Endometrial microvascular endothelial cells (primary cell): Measurements from ENCODE around the gene CAMKK2. TPM values are rescaled to one million over a fixed set of nuclear protein-coding genes. Genes with fewer than 3 reads are reported as not detected.
"Not testable (repeated sequence)": the region's sequence is repeated elsewhere in the genome, so short reads cannot be mapped to it uniquely, and the experiment has no call there.

ENCODE experiments used
- in situ Hi-C: cut with HindIII; loops from 2 replicates; pipeline ENCODE4 v1.10.0; 2017; ENCODE audit warnings: low sequenced_read_pairs, low pct_unique_long_range_greater_than_20kb; ENCODE audit errors: inconsistent ontology term
- total RNA-seq: library from RNA; depleted of rRNA; stranded (reverse); fragments of >200 nt; gene quantifications from one replicate; pipeline ENCODE4 v1.2.3, GENCODE V29; 2015; ENCODE audit errors: inconsistent ontology term

Gene CAMKK2
- total RNA-seq, 1 donor from 2014 or later = 39.9 TPM

DNA sequence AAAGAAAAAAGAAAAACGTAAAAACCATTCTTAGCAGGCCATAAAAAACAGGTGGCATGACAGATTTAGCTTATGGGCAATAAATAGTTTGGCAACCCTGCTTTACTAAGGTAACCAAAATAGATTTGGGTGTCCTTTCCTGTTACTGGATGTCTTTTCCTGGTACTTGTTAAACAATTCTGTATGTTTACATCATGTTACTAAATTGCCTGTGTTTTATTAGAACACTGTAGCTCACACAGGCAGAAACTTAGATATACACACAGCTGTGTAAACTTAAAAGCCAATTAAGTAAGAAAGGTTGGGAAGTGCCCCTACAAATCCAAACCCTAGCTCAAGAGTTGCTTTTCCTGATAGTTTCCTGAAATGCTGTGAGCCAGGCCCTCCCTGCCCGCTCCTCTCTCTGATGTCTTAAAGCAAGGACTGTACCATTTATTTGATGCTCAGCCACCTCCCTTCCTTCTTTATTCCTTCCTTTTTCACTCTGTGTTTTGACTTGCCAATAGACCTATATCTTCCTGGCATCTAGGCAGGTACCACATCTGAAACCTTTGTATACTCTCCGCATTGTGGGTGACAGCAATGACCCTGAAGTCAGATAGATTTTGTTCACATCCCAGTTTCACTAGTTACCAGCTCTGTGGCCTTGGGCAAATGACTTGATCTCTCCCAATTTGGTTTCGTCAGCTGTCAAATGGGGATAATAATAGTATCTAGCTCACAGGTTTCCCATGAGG is 3.7 kb upstream of the CAMKK2 start:
- in situ Hi-C loops = no loop called here

DNA sequence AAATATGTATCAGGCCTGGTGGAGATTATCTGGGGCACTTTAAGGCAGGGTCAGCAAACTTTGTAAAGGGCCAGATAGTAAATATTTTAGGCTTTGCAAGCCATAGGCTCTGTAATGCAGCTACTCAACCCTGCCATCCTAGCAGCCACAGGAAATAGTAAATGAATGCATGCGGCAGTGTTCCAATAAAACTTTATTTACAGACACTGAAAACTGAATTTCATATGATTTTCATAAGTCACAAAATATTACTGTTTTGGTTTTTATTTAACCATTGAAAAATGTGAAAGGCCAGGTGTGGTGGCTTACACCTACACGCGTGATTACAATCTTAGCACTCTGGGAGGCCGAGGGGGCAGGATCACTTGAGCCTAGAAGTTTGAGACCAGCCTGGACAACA is 3.2 kb upstream of the CAMKK2 start:
- in situ Hi-C loops = no loop called here

DNA sequence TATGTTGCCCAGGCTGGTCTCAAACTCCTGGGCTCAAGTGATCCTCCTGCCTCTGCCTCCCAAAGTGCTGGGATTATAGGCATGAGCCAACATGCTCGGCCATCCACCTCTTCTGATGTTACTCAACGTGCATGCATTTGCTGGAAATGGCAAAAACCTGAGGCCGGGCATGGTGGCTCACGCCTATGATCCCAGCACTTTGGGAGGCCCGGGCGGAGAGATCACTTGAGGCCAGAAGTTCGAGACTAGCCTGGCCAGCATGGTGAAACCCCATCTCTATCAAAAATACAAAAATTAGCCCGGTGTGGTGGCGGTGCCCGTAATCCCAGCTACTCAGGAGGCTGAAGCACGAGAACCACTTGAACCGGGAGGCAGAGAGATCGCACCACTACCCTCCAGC is 1.9 kb upstream of the CAMKK2 start:
- in situ Hi-C loops = not testable (repeated sequence)

DNA sequence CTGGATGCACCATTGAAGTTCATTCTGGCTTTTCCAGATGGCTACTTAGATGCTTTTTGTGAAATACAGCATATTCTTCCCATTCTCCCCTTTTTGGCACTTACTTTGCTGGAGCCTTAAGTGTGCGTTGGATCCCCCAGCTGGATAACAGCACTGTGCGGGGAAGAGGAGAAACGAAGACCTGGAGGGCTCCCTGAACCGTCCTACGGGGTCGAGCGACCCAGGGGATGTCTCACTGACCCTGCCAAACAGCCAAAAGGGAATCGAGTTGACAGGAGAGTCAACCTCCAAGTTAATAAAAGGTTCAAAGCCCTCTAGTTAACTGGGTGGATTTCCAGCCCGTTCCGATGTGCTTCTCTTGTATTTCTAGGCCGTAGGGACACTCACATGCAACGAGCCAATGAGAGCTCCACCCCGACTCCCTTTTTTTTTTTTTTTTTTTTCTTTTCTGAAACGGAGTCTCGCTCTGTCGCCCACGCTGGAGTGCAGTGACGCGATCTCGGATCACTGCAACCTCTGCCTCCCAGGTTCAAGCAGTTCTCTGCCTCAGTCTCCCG is 1.0 kb upstream of the CAMKK2 start:
- in situ Hi-C loops = no loop called here

DNA sequence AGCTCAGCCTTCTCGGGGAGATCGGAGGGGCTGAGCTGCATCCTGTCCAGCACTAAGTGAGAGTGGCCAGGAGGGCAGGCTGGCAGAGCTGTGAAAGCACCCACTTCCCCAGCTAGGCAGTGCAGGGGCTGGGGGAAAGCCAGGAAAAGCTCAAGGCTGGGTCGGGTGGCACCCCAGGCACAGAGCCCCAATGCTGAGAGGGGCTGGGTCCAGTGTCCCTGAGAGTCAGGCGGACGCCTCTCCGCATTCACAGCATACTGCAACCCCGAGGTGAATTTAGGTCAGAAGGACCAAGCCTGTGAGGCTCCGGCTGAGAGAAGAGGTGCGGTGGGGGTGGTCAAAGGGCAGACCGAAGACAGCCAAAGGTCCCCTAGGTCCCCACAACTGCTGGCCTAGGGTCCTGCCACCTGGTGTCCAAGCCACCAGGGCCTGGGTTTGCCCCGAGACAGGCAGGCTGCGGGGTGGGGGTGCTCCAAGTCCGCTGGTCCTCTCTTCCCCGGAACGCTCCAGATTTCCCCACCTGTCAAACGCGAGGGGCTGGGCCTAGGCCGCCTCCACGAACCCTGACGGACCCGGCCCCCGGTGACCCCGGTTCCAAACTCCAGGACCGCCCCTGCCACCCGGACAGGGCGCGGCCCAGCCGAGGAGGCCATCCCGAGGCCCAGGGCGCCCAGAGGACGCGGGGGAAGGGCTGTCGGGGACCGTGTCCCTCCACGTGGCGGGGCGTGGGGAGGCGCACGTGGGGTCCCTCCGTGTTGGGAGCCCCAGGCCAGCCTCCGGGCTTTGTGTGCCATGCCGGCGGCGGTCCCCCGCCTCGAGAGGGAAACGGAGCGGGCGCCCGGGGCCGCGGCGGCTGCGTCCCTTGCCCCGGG is 527 bp downstream of the CAMKK2 start:
- in situ Hi-C loops = no loop called here

DNA sequence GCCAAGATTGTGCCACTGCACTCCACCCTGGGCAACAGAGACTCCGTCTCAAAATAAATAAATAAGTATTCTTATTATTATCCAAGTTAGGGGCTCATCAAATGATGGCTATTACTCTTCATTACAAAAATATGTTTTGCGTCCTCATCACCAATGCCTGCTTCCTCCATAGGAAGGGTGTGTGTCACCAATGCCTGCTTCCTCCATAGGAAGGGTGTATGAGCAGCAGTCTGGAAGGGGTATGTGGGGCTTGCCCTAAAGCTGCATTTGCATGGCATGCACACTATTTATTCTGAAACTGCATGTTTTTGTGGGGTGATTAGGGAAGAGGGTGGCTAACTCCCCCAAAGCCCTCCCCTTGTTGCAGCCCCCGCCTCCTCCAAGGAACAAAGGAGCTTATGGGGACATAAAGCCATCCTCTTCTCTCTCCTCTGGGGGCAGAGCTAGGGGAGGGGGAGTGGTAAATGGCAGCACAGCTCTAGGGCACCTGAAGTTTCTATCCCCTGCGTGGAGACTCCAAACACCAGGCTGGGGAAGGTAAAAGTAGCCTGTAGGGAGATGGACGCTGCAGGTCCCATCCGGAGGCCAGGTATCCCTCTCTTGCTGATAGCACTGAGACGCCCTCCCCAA is 1.3 kb downstream of the CAMKK2 start:
- in situ Hi-C loops = no loop called here

DNA sequence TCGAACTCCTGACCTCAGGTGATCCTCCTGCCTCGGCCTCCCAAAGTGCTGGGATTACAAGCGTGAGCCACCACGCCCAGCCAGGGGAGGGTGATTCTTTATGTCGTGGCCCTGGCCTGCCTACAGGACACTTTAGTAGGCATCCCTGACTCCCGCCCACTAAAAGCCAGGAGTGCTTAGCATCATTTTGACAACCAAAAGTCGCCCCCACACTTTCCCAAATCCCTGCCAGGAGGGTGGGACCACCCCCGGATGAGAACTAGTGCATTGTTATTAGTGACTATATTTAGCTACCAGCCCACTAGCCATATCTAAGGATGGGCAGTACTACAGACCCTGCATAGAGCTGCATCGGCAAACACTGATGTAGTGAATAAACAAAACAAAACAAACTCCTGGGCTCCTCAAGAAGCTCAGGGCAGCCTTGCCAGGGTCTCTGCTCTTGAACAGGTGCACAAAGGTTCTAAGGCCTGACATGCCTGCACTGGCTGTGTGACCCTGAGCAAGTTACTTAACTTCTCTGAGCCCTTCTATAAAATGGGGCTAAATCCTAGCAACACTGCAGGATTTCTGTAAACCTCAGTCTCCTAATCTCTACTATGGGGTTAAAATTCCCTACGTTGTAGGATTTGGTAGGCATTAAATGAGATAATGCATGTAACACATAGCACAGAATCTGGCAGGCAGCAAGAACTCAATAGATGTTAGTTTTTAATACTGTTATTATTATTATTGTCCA is 2.2 kb downstream of the CAMKK2 start:
- in situ Hi-C loops = no loop called here

DNA sequence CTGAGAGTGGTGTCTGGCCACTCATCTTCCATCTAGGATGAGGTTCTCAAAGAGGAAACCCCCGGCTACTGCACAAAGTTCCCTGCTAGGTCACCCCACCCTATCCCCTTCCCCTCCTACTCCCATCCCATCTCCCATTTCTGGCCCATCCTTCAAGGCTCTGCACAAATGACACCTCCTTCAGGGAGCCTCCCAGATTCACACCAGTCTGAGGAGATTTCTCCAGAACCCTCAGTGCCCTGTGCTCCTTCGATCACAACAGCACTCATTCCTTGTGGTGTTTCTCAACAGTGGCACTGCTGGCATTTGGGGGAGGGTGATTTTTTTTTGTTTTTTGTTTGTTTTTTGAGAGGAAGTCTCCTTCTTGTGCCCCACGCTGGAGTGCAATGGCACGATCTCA is 2.9 kb downstream of the CAMKK2 start:
- in situ Hi-C loops = no loop called here

DNA sequence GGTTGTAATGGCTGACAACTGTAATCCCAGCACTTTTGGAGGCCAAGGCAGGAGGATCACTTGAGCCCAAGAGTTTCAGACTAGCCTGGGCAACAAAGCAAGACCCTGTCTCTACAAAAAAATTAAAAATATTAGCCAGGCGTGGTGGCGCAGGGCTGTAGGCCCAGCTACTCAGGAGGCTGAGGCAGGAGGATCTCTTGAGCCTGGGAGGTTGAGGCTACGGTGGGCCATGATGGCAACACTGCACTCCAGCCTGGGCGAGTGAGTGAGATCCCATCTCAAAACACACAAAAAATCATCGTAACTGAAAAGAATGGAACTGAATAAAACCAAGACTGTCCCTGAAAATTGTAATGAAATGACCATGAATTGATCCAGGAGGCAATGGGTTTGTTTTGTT is 6.1 kb downstream of the CAMKK2 start:
- in situ Hi-C loops = no loop called here

DNA sequence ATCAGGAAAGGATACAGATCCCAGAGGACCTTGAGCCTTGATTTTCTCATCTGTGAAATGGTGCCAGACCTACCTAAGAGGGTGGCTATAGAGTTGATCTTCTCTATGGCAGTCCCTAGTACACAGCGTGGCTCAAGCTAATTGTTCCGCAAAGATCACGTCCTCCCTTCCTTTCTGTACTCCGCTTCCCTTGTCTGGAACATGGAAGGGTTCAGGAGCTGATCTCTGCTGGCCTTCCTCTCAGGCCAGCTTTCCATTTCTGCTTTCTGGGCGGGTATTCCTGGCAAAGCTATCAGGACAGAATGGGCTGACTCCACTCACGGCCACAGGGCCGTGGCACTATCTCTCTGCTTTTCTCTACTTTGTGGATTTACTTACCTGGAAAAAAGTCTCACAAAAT is 6.5 kb downstream of the CAMKK2 start:
- in situ Hi-C loops = no loop called here

DNA sequence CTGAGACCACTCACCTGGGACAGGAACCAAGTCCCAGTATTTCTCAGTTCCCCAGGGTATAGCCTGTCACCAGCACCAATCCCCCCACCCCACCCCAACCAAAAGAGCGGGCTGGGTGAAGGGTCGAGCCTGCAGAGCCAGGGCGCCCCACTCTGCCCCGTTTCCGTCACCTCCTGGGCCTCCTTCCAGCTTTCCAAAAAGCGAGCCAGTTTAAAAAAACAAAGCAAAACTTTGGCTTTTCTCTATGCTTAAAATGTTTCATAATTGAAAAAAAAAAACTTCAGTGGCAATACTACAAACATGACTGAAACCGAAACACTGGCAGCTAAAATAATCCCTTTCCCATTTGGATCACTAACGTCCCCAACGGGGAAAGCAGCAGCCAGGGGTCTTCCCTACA is 7.5 kb downstream of the CAMKK2 start:
- in situ Hi-C loops = no loop called here

DNA sequence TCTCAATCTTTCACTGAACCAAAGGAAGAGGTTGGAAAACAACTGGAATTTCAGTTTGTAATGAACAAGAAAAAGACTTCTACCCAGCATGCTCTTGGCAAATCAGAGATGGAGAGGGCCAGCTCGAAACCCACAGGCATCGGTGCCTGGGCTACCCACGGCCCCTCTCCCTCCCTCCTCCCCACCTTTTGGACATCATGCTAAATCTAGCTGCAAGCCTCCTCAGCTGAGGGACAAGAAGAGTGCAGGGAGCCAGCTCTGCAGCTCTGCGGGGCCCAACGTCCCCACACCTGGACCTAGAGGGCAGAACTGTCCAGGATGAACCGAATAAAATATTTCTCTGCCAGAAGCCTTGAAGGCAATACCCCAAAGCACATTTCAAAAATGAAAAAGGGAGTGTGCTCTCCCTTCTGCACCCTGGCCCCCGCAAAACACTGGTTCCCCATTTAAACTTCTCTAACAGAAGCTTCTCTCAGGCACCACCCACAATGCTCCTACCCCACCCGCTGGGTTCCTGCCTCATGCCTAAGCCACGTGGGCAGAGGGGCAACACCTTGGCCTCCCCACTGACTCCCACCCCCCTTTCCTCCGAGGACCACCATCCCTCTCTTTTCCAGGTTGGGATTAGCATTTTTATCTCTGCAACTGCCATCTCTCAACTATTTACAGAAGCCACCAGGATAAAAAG is 8.2 kb downstream of the CAMKK2 start:
- in situ Hi-C loops = no loop called here

DNA sequence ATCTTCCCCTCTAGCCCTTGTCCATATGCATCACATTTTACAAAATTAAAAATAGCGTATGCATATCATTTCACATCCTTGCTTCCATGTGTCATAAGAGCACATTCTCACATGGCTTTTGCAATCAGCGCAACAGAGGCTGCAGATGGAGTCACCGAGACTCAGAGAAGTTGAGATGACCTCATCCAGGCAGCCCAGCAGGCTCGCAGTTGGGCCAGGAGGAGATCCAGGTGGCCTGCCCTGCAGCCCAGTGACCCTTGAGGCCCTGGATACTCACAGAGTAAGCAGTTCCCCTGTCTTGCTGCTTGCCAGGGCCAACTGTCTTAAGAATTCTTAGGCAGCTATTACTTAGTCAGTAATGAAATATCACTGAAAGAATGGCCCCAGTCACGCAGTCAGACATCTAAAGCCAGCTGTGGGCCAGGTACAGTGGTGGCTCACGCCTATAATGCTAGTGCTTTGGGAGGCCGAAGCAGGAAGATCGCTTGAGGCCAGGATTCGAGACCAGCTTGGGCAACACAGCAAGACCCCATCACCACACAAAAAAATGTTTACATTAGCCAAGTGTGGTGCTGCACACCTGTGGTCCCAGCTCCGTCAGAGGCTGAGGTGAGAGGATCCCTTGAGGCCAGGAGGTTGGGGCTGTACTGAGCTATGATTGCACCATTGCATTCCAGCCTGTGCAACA is 9.1 kb downstream of the CAMKK2 start:
- in situ Hi-C loops = no loop called here

DNA sequence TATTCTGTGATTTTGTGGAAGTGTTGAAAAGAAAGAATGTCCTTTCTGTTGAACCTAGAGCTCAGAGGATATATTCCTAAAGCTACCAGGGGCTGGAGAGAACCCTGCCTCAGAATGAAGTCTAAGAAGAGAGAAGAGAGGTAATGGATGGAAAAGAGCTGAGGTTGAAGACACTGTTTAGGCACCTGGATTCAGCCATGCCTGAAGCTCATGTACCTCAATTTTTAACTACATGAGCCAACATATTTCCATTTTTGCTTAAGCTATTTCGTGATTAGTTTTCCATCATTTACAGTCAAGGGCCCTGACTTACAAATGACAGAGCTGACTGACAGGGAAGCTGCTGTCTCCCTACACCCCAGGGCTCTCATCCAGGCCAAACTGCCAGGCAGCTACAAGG is 10.7 kb downstream of the CAMKK2 start:
- in situ Hi-C loops = no loop called here

DNA sequence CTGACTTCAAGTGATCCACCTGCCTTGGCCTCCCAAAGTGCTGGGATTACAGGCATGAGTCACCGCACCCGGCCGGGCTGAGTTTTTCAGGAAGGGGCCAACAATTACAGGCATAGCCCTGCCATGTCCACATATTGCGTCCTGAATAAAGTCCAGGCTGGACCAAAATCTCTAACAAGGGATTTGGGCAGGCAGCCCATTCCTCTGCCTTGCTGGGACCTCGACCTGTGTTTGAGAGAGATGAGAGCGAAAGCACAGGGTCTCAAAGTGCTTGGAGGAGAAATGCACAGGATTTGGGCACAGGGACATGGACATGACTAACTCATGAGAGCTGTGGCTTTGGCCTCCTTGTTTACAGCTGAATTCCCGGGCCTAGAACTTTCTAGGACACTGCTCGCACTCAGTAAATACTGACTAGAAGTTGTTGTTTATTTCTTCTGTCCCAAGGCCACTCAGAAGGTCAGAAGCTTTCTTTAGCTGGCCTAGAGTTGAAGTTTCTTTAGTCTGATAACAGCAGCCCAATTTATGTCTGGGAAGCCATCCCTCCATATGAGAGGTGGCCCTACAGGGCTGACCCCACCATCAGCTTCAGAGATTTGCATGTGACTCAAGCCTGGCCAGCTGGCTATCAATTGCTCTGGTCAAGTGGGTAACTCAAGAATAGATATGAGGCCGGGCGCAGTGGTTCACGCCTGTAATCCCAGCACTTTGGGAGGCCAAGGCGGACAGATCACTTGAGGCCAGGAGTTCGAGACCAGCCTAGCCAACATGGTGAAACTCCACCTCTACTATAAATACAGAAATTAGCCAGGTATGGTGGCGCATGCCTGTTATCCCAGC is 11.7 kb downstream of the CAMKK2 start:
- in situ Hi-C loops = no loop called here

DNA sequence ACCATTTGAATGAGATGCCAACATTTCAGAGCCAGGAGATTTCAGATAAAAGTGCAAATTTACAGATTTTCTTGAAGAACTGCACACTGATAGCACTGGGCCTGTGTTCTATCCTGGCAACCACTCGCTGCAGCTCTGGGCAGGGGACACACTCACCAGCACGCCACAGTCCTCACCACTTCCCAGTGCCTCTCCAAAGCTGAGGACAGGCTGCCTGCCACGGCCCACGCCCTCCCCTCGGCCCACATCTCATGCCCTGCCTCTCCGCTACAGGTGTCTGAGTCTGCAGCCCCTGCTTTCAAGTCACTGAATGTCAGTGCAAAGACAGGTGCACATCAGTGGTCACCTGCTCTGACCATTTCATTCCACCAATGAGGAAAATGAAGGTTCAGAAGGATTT is 12.7 kb downstream of the CAMKK2 start:
- in situ Hi-C loops = no loop called here

DNA sequence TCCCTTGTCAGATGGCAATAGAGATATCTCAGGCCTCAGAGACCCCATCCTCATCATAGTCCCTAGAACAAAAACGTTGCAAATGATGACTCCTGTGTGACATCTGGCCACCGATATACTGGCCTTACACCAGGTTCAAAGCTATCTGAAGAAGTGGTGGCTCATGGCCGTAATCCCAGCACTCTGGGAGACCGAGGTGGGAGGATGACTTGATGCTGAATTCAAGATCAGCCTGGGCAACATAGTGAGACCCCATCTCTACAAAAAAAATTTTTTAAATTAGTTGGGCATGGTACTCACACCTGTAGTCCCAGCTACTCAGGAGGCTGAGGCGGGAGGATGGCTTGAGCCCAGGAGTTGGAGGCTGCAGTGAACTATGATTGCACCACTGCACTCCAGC is 13.1 kb downstream of the CAMKK2 start:
- in situ Hi-C loops = no loop called here
